K562 (cell line): ENCODE data around the gene TRMT2A. TPM values are rescaled to one million over a fixed set of nuclear protein-coding genes. Genes with fewer than 3 reads are reported as not detected.

Experiments used
- BCL6 ChIP-seq: fragments of 250-450 bp; sonication (Bioruptor Pico); IDR thresholded peaks from 2 replicates; pipeline ENCODE4 v1.4.0; 2020
- BHLHE40 ChIP-seq: IDR thresholded peaks from 2 replicates; pipeline ENCODE4 v1.6.1; 2011; ENCODE audit warnings: low read length, improper control_type of control experiment
- FOSL1 ChIP-seq: fragments of 200-800 bp; sonication (Bioruptor generic); conservative IDR thresholded peaks from 2 replicates; pipeline ENCODE4 v1.6.1; 2016; ENCODE audit warnings: missing genetic modification characterization, missing compliant biosample characterization
- NCOR1 ChIP-seq: fragments of 450-650 bp; IDR thresholded peaks from 2 replicates; pipeline ENCODE4 v1.6.1; 2016; ENCODE audit warnings: mild to moderate bottlenecking, moderate library complexity
- NFXL1 ChIP-seq: fragments of 450-650 bp; formaldehyde crosslinking; IDR thresholded peaks from 2 replicates; pipeline ENCODE4 v1.4.0; 2021; ENCODE audit warnings: mild to moderate bottlenecking
- SRSF7 ChIP-seq: fragments of 200-400 bp; formaldehyde crosslinking; optimal IDR thresholded peaks from 2 replicates; pipeline ENCODE3; 2017; ENCODE audit warnings: mild to moderate bottlenecking, low read depth, low read length
- ZBTB7A ChIP-seq: IDR thresholded peaks from 2 replicates; pipeline ENCODE4 v1.6.1; 2011; ENCODE audit warnings: low read depth, mild to moderate bottlenecking, low read length, moderate library complexity, borderline replicate concordance; ENCODE audit not compliant: control insufficient read depth
- ZNF766 ChIP-seq: fragments of 200-800 bp; sonication (Bioruptor generic); conservative IDR thresholded peaks from 2 replicates; pipeline ENCODE4 v1.6.1; 2016; ENCODE audit warnings: missing genetic modification characterization, missing compliant biosample characterization
- polyA plus RNA-seq, 8 experiments: library from polyadenylated mRNA; depleted of rRNA in 4 of 8; stranded (reverse) in 5 of 8; unstranded in 3 of 8; fragments of >200 nt; fragmentation: Nextera tagmentation in 2 of 8; fragmentation: Illumina TruSeq in 1 of 8; extraction: Ambion mirVana in 2 of 8; extraction: Trizol in 1 of 8; gene quantifications; 2 replicates each; pipeline versions ENCODE4 v1.2.1 to v1.2.3, GENCODE V29; 2011 to 2014; ENCODE audit warnings: inconsistent platforms in 1 of 8, missing spikeins in 1 of 8
- total RNA-seq, 7 experiments: library from RNA; depleted of rRNA in 6 of 7; stranded (reverse); fragments of >200 nt in 6 of 7; fragmentation: Illumina TruSeq in 2 of 7; extraction: Trizol in 2 of 7; gene quantifications; 2 replicates each; pipeline versions ENCODE4 v1.2.1 to v1.2.3, GENCODE V29; 2011 to 2021; ENCODE audit warnings: low replicate concordance in 1 of 7
- TF ChIP-seq, protein P1 (sequence below): sonication (generic); formaldehyde crosslinking; IDR thresholded peaks from 2 replicates; pipeline ENCODE4 v1.8.1; 2023; ENCODE audit warnings: mild to moderate bottlenecking, missing genetic modification reagents
- TF ChIP-seq, protein P2 (sequence below): sonication (generic); formaldehyde crosslinking; IDR thresholded peaks from 2 replicates; pipeline ENCODE4 v1.5.0; 2020; ENCODE audit warnings: missing genetic modification reagents
- TF ChIP-seq, protein P3 (sequence below), 2 experiments: fragments of 450-650 bp in 1 of 2; sonication (generic) in 1 of 2; formaldehyde crosslinking in 1 of 2; IDR thresholded peaks; 2 replicates each; pipeline versions ENCODE4 v1.7.1 to v1.9.0; 2016 to 2022; ENCODE audit warnings: inconsistent platforms in 1 of 2, mild to moderate bottlenecking in 1 of 2, missing genetic modification reagents in 1 of 2
- TF ChIP-seq, protein P4 (sequence below), 3 experiments: fragments of 200-800 bp in 1 of 3; fragments of 250-450 bp in 1 of 3; fragments of 450-650 bp in 1 of 3; sonication (Bioruptor Pico) in 1 of 3; sonication (Bioruptor generic) in 1 of 3; formaldehyde crosslinking in 1 of 3; IDR thresholded peaks; 2 replicates each; pipeline versions ENCODE4 v1.6.1 to v1.8.0; 2016 to 2022; ENCODE audit warnings: mild to moderate bottlenecking in 2 of 3, missing genetic modification characterization in 2 of 3, missing compliant biosample characterization in 1 of 3, moderate library complexity in 1 of 3

Gene TRMT2A
- total and polyA plus RNA-seq, 9 of the 15 experiments (the other 6 are each of a cell fraction or from before 2014, with no cell fraction given): 1.6 to 265 (median 140) TPM

DNA sequence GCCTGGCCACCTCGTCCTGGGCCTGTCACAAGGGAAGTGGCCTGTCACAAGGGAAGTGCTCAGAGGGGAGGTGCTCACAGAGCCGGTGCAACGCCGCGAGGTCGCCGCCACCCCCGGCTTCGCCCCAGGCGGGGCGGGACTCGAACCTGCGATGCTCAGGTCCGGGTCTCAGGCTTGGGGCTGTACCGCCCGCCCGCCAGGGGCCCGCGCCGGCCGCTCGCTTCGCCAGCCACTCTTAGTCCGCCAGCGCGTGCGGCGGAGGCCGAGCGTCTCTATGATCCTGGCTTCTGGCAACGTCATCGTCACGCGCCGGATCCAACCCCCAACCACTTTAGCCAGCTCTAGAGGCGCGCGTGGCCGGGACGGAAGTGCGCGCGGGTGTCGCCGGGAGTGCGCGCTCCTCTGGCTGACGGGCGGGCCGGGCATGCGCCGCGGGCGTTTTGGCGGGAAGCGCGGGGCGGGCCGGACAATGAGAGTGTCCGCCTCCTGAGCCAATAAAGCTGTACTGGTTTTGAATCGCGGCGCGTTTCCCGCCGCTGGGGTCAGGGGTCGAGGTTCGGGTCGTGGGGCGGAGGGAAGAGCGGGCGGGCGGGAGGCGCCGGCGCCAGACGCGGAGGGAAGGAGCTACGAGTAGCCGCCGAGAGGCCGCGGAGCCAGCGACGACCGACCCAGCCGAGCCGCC lies at the start of gene TRMT2A (continued):
- TF ChIP-seq, protein P1, sequence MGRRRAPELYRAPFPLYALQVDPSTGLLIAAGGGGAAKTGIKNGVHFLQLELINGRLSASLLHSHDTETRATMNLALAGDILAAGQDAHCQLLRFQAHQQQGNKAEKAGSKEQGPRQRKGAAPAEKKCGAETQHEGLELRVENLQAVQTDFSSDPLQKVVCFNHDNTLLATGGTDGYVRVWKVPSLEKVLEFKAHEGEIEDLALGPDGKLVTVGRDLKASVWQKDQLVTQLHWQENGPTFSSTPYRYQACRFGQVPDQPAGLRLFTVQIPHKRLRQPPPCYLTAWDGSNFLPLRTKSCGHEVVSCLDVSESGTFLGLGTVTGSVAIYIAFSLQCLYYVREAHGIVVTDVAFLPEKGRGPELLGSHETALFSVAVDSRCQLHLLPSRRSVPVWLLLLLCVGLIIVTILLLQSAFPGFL (CRISPR knock-in tag): no peak
- no peak for TF ChIP-seq SRSF7
- TF ChIP-seq, protein P2, sequence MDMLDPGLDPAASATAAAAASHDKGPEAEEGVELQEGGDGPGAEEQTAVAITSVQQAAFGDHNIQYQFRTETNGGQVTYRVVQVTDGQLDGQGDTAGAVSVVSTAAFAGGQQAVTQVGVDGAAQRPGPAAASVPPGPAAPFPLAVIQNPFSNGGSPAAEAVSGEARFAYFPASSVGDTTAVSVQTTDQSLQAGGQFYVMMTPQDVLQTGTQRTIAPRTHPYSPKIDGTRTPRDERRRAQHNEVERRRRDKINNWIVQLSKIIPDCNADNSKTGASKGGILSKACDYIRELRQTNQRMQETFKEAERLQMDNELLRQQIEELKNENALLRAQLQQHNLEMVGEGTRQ (CRISPR knock-in tag): no peak
- TF ChIP-seq NCOR1: no peak
- no peak for TF ChIP-seq ZBTB7A
- TF ChIP-seq ZNF766 (CRISPR knock-in tag): no peak
- no peak for TF ChIP-seq FOSL1 (tag)
- no peak for TF ChIP-seq NFXL1
- TF ChIP-seq, protein P3, sequence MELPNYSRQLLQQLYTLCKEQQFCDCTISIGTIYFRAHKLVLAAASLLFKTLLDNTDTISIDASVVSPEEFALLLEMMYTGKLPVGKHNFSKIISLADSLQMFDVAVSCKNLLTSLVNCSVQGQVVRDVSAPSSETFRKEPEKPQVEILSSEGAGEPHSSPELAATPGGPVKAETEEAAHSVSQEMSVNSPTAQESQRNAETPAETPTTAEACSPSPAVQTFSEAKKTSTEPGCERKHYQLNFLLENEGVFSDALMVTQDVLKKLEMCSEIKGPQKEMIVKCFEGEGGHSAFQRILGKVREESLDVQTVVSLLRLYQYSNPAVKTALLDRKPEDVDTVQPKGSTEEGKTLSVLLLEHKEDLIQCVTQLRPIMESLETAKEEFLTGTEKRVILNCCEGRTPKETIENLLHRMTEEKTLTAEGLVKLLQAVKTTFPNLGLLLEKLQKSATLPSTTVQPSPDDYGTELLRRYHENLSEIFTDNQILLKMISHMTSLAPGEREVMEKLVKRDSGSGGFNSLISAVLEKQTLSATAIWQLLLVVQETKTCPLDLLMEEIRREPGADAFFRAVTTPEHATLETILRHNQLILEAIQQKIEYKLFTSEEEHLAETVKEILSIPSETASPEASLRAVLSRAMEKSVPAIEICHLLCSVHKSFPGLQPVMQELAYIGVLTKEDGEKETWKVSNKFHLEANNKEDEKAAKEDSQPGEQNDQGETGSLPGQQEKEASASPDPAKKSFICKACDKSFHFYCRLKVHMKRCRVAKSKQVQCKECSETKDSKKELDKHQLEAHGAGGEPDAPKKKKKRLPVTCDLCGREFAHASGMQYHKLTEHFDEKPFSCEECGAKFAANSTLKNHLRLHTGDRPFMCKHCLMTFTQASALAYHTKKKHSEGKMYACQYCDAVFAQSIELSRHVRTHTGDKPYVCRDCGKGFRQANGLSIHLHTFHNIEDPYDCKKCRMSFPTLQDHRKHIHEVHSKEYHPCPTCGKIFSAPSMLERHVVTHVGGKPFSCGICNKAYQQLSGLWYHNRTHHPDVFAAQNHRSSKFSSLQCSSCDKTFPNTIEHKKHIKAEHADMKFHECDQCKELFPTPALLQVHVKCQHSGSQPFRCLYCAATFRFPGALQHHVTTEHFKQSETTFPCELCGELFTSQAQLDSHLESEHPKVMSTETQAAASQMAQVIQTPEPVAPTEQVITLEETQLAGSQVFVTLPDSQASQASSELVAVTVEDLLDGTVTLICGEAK (IDR thresholded peaks at IDR 0.05): no peak
- TF ChIP-seq, protein P3 (CRISPR knock-in tag; IDR thresholded peaks at IDR 0.05): no peak
- peak; percentile 92 for TF ChIP-seq BHLHE40
- TF ChIP-seq, protein P4, sequence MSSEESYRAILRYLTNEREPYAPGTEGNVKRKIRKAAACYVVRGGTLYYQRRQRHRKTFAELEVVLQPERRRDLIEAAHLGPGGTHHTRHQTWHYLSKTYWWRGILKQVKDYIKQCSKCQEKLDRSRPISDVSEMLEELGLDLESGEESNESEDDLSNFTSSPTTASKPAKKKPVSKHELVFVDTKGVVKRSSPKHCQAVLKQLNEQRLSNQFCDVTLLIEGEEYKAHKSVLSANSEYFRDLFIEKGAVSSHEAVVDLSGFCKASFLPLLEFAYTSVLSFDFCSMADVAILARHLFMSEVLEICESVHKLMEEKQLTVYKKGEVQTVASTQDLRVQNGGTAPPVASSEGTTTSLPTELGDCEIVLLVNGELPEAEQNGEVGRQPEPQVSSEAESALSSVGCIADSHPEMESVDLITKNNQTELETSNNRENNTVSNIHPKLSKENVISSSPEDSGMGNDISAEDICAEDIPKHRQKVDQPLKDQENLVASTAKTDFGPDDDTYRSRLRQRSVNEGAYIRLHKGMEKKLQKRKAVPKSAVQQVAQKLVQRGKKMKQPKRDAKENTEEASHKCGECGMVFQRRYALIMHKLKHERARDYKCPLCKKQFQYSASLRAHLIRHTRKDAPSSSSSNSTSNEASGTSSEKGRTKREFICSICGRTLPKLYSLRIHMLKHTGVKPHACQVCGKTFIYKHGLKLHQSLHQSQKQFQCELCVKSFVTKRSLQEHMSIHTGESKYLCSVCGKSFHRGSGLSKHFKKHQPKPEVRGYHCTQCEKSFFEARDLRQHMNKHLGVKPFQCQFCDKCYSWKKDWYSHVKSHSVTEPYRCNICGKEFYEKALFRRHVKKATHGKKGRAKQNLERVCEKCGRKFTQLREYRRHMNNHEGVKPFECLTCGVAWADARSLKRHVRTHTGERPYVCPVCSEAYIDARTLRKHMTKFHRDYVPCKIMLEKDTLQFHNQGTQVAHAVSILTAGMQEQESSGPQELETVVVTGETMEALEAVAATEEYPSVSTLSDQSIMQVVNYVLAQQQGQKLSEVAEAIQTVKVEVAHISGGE (CRISPR knock-in tag; IDR thresholded peaks at IDR 0.05): peak in 1 of 3 experiments; percentile 35; a peak in 1 of 6 replicates
- no peak for TF ChIP-seq BCL6
